ENCODE measurements around the gene ASB18. TPM values are rescaled to one million over a fixed set of nuclear protein-coding genes. Genes with fewer than 3 reads are reported as not detected.

Gene ASB18
- total and polyA plus RNA-seq, 10 of the 15 experiments (the other 5 are each of a cell fraction or from before 2014, with no cell fraction given), result not detected

DNA sequence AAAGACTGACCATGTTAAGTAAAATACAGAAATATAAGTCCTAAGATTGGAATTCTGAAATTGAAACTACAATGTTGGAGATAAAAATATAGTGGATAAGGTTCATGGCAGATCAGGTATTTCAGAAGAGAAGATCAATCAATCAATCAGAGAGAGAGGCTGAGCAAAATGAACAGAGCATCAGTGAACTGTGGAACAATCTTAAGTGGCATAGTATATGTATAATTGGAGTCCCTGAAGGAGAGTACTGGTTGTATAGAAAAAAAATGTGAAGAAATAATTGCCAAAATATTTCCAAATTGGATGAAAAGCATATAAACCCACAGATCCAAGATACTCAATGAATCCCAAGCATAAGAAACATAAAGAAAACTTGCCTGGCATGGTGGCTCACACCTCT, 35.0 kb downstream of the ASB18 start:
- intact Hi-C loops (cut with micrococcal nuclease; ENCODE audit: unreplicated experiment) (no loop called here), in situ Hi-C loops (cut with MboI) (no loop called here)
- H3K4me1 ChIP-seq (ENCODE audit: control insufficient read depth, insufficient read depth, low read length), result no peaks in the 10 kb centered on the region
- no peak overlapping the region for H2AFZ ChIP-seq (ENCODE audit: control insufficient read depth, low read depth, low read length)
- ATAC-seq, result no peak
- H3K9ac ChIP-seq (ENCODE audit: control insufficient read depth, insufficient read depth, low read length), result no peak overlapping the region
- SMC1A ChIA-PET (ENCODE audit: uncharacterized antibody, unreplicated experiment), result no interaction called here
- no peaks in the 10 kb centered on the region for H3K27me3 ChIP-seq (replicated peaks in 1 of 2; ENCODE audit: control insufficient read depth in 2 of 2, insufficient read depth in 2 of 2, low read length in 1 of 2)
- no peak overlapping the region for H3K27ac ChIP-seq (ENCODE audit: control insufficient read depth, insufficient read depth)
- no peaks in the 10 kb centered on the region for H3K36me3 ChIP-seq (ENCODE audit: control insufficient read depth in 2 of 2, insufficient read depth in 2 of 2, low read length in 1 of 2)
- no peaks in the 10 kb centered on the region; the same call in 2 of the 3 replicates for H3K9me3 ChIP-seq (replicated peaks; ENCODE audit: control insufficient read depth, insufficient read depth, low read length)
- no peaks in the 10 kb centered on the region for H4K20me1 ChIP-seq (ENCODE audit: control insufficient read depth, insufficient read depth)
- POLR2A ChIA-PET, result no interaction called here
- no TSS peak for BruUV-seq (replicated peaks)
- no peak overlapping the region for H3K4me2 ChIP-seq (ENCODE audit: control insufficient read depth, insufficient read depth)
- H3K4me3 ChIP-seq, result no peak overlapping the region
- no peak for FAIRE-seq
- CTCF ChIA-PET, result no interaction called here
- no peak for DNase-seq (ENCODE audit: low read depth, low spot score)
- H3K79me2 ChIP-seq (ENCODE audit: control insufficient read depth, insufficient read depth, low read length), result no peaks in the 10 kb centered on the region
- TF ChIP-seq, protein P1, sequence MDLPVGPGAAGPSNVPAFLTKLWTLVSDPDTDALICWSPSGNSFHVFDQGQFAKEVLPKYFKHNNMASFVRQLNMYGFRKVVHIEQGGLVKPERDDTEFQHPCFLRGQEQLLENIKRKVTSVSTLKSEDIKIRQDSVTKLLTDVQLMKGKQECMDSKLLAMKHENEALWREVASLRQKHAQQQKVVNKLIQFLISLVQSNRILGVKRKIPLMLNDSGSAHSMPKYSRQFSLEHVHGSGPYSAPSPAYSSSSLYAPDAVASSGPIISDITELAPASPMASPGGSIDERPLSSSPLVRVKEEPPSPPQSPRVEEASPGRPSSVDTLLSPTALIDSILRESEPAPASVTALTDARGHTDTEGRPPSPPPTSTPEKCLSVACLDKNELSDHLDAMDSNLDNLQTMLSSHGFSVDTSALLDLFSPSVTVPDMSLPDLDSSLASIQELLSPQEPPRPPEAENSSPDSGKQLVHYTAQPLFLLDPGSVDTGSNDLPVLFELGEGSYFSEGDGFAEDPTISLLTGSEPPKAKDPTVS (IDR thresholded peaks at IDR 0.05; ENCODE audit: low read depth, low read length), result no peak
- TF ChIP-seq ZNF274 (IDR thresholded peaks at IDR 0.05; ENCODE audit: insufficient read depth, insufficient read length), result no peak
- TF ChIP-seq PML (IDR thresholded peaks at IDR 0.05; ENCODE audit: low read length), result no peak
- TF ChIP-seq BMI1 (IDR thresholded peaks at IDR 0.05; ENCODE audit: borderline replicate concordance), result no peak
- no peak for TF ChIP-seq CHD2 (IDR thresholded peaks at IDR 0.05; ENCODE audit: borderline replicate concordance, low read depth, low read length)
- TF ChIP-seq BHLHE40 (IDR thresholded peaks at IDR 0.05; ENCODE audit: borderline replicate concordance in 1 of 2, low read depth in 2 of 2, low read length in 1 of 2), result no peak
- TF ChIP-seq, protein P2, sequence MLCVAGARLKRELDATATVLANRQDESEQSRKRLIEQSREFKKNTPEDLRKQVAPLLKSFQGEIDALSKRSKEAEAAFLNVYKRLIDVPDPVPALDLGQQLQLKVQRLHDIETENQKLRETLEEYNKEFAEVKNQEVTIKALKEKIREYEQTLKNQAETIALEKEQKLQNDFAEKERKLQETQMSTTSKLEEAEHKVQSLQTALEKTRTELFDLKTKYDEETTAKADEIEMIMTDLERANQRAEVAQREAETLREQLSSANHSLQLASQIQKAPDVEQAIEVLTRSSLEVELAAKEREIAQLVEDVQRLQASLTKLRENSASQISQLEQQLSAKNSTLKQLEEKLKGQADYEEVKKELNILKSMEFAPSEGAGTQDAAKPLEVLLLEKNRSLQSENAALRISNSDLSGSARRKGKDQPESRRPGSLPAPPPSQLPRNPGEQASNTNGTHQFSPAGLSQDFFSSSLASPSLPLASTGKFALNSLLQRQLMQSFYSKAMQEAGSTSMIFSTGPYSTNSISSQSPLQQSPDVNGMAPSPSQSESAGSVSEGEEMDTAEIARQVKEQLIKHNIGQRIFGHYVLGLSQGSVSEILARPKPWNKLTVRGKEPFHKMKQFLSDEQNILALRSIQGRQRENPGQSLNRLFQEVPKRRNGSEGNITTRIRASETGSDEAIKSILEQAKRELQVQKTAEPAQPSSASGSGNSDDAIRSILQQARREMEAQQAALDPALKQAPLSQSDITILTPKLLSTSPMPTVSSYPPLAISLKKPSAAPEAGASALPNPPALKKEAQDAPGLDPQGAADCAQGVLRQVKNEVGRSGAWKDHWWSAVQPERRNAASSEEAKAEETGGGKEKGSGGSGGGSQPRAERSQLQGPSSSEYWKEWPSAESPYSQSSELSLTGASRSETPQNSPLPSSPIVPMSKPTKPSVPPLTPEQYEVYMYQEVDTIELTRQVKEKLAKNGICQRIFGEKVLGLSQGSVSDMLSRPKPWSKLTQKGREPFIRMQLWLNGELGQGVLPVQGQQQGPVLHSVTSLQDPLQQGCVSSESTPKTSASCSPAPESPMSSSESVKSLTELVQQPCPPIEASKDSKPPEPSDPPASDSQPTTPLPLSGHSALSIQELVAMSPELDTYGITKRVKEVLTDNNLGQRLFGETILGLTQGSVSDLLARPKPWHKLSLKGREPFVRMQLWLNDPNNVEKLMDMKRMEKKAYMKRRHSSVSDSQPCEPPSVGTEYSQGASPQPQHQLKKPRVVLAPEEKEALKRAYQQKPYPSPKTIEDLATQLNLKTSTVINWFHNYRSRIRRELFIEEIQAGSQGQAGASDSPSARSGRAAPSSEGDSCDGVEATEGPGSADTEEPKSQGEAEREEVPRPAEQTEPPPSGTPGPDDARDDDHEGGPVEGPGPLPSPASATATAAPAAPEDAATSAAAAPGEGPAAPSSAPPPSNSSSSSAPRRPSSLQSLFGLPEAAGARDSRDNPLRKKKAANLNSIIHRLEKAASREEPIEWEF (IDR thresholded peaks at IDR 0.05; ENCODE audit: insufficient replicate concordance, low read depth, low read length), result no peak
- no peak for TF ChIP-seq GABPA (IDR thresholded peaks at IDR 0.05; ENCODE audit: low read depth)
- no peak for TF ChIP-seq SRF (IDR thresholded peaks at IDR 0.05; ENCODE audit: low read depth in 2 of 2, low read length in 2 of 2)
- no peak for TF ChIP-seq SMAD1 (IDR thresholded peaks at IDR 0.05; ENCODE audit: low read depth, partially characterized antibody)
- RAD21 ChIA-PET (ENCODE audit: unreplicated experiment), result no interaction called here

Data from GM12878 (cell line).